Heart left ventricle (tissue), 16 donors: Measurements from ENCODE around the gene CREB3. TPM values are rescaled to one million over a fixed set of nuclear protein-coding genes. Genes with fewer than 3 reads are reported as not detected.

Experiments used
- ATAC-seq, 4 donors: fragments of 200-7000 bp; cut with Tn5 transposase; one replicate each; pipeline ENCODE4 v1.9.1; 2020 to 2022; ENCODE audit warnings: moderate library complexity in 4 of 4, mild to moderate bottlenecking in 3 of 4, moderate number of reproducible peaks in 1 of 4
- DNase-seq, 5 donors: peaks; one replicate each; pipeline ENCODE4 v3.0.0-alpha.2; 2020
- H3K27ac ChIP-seq, 12 donors: fragments of 200-600 bp; sonication (generic) in 4 of 12; one replicate each; pipeline versions ENCODE4 v1.5.0 to v1.8.0; 2016 to 2022; ENCODE audit warnings: mild to moderate bottlenecking in 2 of 12
- H3K27me3 ChIP-seq, 9 donors: fragments of 200-600 bp; sonication (generic) in 2 of 9; one replicate each; pipeline versions ENCODE4 v1.5.1 to v1.8.0; 2016 to 2022; ENCODE audit warnings: mild to moderate bottlenecking in 3 of 9
- H3K36me3 ChIP-seq, 9 donors: fragments of 200-600 bp; sonication (generic) in 2 of 9; one replicate each; pipeline versions ENCODE4 v1.5.0 to v1.8.0; 2018 to 2022; ENCODE audit warnings: mild to moderate bottlenecking in 2 of 9
- H3K4me1 ChIP-seq, 12 donors: fragments of 200-600 bp; sonication (generic) in 4 of 12; one replicate each; pipeline versions ENCODE4 v1.5.0 to v1.8.0; 2016 to 2022; ENCODE audit warnings: mild to moderate bottlenecking in 3 of 12
- H3K4me3 ChIP-seq, 12 donors: fragments of 200-600 bp; sonication (generic) in 4 of 12; one replicate each; pipeline versions ENCODE4 v1.5.0 to v1.8.0; 2017 to 2022; ENCODE audit warnings: mild to moderate bottlenecking in 9 of 12, moderate library complexity in 4 of 12
- H3K9me3 ChIP-seq, 12 donors: fragments of 200-600 bp; sonication (generic) in 4 of 12; one replicate each; pipeline versions ENCODE4 v1.5.0 to v1.8.0; 2016 to 2022; ENCODE audit warnings: mild to moderate bottlenecking in 1 of 12
- CTCF ChIP-seq, 12 donors: fragments of 200-600 bp; sonication (generic) in 4 of 12; IDR thresholded peaks; one replicate each; pipeline versions ENCODE4 v1.5.0 to v1.8.0; 2018 to 2022; ENCODE audit warnings: antibody characterized with exemption in 12 of 12, mild to moderate bottlenecking in 5 of 12
- POLR2A ChIP-seq, 2 donors: fragments of 450-650 bp; IDR thresholded peaks; one replicate each; pipeline ENCODE4 v1.6.1; 2017; ENCODE audit warnings: antibody characterized with exemption in 2 of 2, mild to moderate bottlenecking in 2 of 2, moderate library complexity in 2 of 2
- WGBS, 4 donors: extraction: QIAGEN DNeasy Blood & Tissue Kit in 2 of 4; methylation state at CpG; one replicate each; pipeline versions ENCODE4 v1.1.5 to v1.1.7; 2013 to 2018; 5-methylcytosine and 5-hydroxymethylcytosine counted together
- intact Hi-C, 10 donors: fragments of 100-400 bp; cut with DNase I; formaldehyde crosslinking; loops; one replicate each; pipeline versions ENCODE4 v1.11.1 to v1.14.2; 2022
- polyA plus RNA-seq, 2 donors: library from polyadenylated mRNA; stranded (reverse); fragments of 200-250 nt; gene quantifications; one replicate each; pipeline ENCODE4 v1.2.3, GENCODE V29; 2013
- total RNA-seq, 9 donors: library from RNA; depleted of rRNA in 2 of 9; stranded (reverse); fragments of >200 nt in 2 of 9; fragmentation: NEBNext Ultra II Directional in 3 of 9; extraction: Animal tissue kit (Norgen Biotek cat#: 25700) in 3 of 9; gene quantifications; one replicate each; pipeline versions ENCODE4 v1.1.0 to v1.2.4, GENCODE V29; 2016 to 2023
- donor health status: ischemic (EF 13 %, LVEDD 7.1; RV severe dilation, severe dysfunction).
- donor health status: healthy with polysubstance abuse.
- donor health status: DM: no; HTN: yes; CAD: no.
- donor health status: DM: no; HTN: no; CAD: no.
- donor health status: ischemic (EF 25% LVEDD 6.9; RV normal size, moderate dysfunction).
- donor health status: ischemic (EF 25% LVEDD 5.7; RV mildly dilated, moderate dysfunction).
- donor health status: healthy.
- donor health status: DM: yes; HTN: yes; CAD: no.
- donor health status: ischemic (EF 35%, LVEDD 5.7; RV mildly dilated, moderate dysfunction).
- donor health status: nonischemic (EF 11% LVEDD 7.7; RV severe dilation, severe dysfunction).
- donor health status: DM: yes; HTN: yes; CAD: no.
- donor health status: PGD.
- donor health status: ischemic (EF 29% LVEDD 5.4; RV normal size, mild dysfunction).
- donor health status: nonischemic (EF 23%, LVEDD 6.1; RV moderate dilation, normal function).

CREB3 gene
- total and polyA plus RNA-seq, 11 donors: 16.1 to 49.4 (median 26.7) TPM

- WGBS, 4 donors: 2 to 21% (median 5%) methylated on average over 4 of the region's 4 CpGs
- H3K4me3 ChIP-seq: peak overlapping the region in 1 of 12 donors; percentile 21
- TF ChIP-seq POLR2A (IDR thresholded peaks at IDR 0.05): no peak
- TF ChIP-seq CTCF (IDR thresholded peaks at IDR 0.05): no peak
Measured at GRCh38 chr9:35771075-35771433, 38.6 kb downstream of the CREB3 start.

GRCh38 chr9:35771534-35771933 lies 39.1 kb downstream of the CREB3 start:
- Histone ChIP-seq H3K27me3 (no peaks in the 10 kb centered on the region), H3K36me3 (no peaks in the 10 kb centered on the region), H3K4me3 (no peak overlapping the region), H3K4me1 (peaks cover 5 to 29% (median 22%) of the 10 kb centered on the region in 12 donors), H3K9me3 (no peaks in the 10 kb centered on the region), H3K27ac (peak overlapping the region; percentile 0 to 73 (median 52))
- no peak for DNase-seq
- no peak for ATAC-seq
- TF ChIP-seq POLR2A (IDR thresholded peaks at IDR 0.05) (no peak), CTCF (IDR thresholded peaks at IDR 0.05) (no peak)
- 41 to 65% (median 44%) methylated on average over 1 of the region's 1 CpG for WGBS, 4 donors
- intact Hi-C loops: no loop called here

More at GRCh38 chr9:35771075-35771433, 38.6 kb downstream of the CREB3 start:
- Histone ChIP-seq H3K36me3 (no peaks in the 10 kb centered on the region), H3K27ac (peak overlapping the region; percentile 6 to 73 (median 52)), H3K9me3 (no peaks in the 10 kb centered on the region), H3K27me3 (no peaks in the 10 kb centered on the region), H3K4me1 (peaks cover 5 to 29% (median 22%) of the 10 kb centered on the region in 12 donors)
- DNase-seq (peak in 4 of 5 donors; percentile 36 to 65 (median 54)), ATAC-seq (peak; percentile 88 to 92 (median 90))
- intact Hi-C loops: no loop called here

GRCh38 chr9:35771943-35772342 lies 39.5 kb downstream of the CREB3 start:
- peak overlapping the region in 2 of 12 donors; percentile 60 to 73 for H3K27ac ChIP-seq
- ATAC-seq: peak in 1 of 4 donors; percentile 7
- WGBS, 4 donors: 89 to 92% (median 90%) methylated on average over 3 of the region's 3 CpGs
- H3K4me3 ChIP-seq: no peak overlapping the region
- TF ChIP-seq CTCF (IDR thresholded peaks at IDR 0.05) (no peak), POLR2A (IDR thresholded peaks at IDR 0.05) (no peak)
- H3K36me3 ChIP-seq: no peaks in the 10 kb centered on the region
- DNase-seq: no peak
- H3K9me3 ChIP-seq: no peaks in the 10 kb centered on the region
- no peaks in the 10 kb centered on the region for H3K27me3 ChIP-seq
- peaks cover 5 to 29% (median 22%) of the 10 kb centered on the region in 12 donors for H3K4me1 ChIP-seq
- intact Hi-C loops: no loop called here

GRCh38 chr9:35774907-35775635 lies 42.6 kb downstream of the CREB3 start:
- peak; percentile 20 to 74 (median 48) for ATAC-seq
- WGBS, 4 donors: 56 to 62% (median 57%) methylated on average over 7 of the region's 7 CpGs
- H3K27ac ChIP-seq: peak overlapping the region in 3 of 12 donors; percentile 1 to 25 (median 14)

More at GRCh38 chr9:35774907-35775635, 42.6 kb downstream of the CREB3 start:
- Histone ChIP-seq H3K27me3 (no peaks in the 10 kb centered on the region), H3K4me3 (no peak overlapping the region), H3K4me1 (peaks cover 5 to 29% (median 21%) of the 10 kb centered on the region in 12 donors), H3K9me3 (no peaks in the 10 kb centered on the region), H3K36me3 (no peaks in the 10 kb centered on the region)
- TF ChIP-seq CTCF (IDR thresholded peaks at IDR 0.05) (no peak), POLR2A (IDR thresholded peaks at IDR 0.05) (no peak)
- intact Hi-C loops: no loop called here
- peak in 4 of 5 donors; percentile 27 to 48 (median 38) for DNase-seq
